K562 (cell line): Measurements from ENCODE around the gene CHD5. TPM values are rescaled to one million over a fixed set of nuclear protein-coding genes. Genes with fewer than 3 reads are reported as not detected.

ENCODE experiments used
- AFF1 ChIP-seq, 2 experiments: fragments of 450-650 bp; IDR thresholded peaks; 2 replicates each; pipeline ENCODE4 v1.6.1; 2018; ENCODE audit warnings: mild to moderate bottlenecking in 2 of 2, low read depth in 1 of 2; ENCODE audit not compliant: partially characterized antibody in 2 of 2
- DIDO1 ChIP-seq: fragments of 450-650 bp; IDR thresholded peaks from 2 replicates; pipeline ENCODE4 v1.6.1; 2016; ENCODE audit warnings: low read depth, missing biosample characterization, missing genetic modification characterization
- MEIS2 ChIP-seq: fragments of 450-650 bp; IDR thresholded peaks from 2 replicates; pipeline ENCODE4 v1.6.1; 2014; ENCODE audit warnings: mild to moderate bottlenecking; ENCODE audit not compliant: partially characterized antibody
- NFXL1 ChIP-seq: fragments of 450-650 bp; formaldehyde crosslinking; IDR thresholded peaks from 2 replicates; pipeline ENCODE4 v1.4.0; 2021; ENCODE audit warnings: mild to moderate bottlenecking
- NKRF ChIP-seq: fragments of 450-650 bp; IDR thresholded peaks from 2 replicates; pipeline ENCODE4 v1.6.1; 2016; ENCODE audit warnings: borderline replicate concordance
- NR2C1 ChIP-seq, 2 experiments: fragments of 450-650 bp; IDR thresholded peaks; 2 replicates each; pipeline ENCODE4 v1.6.1; 2017; ENCODE audit warnings: mild to moderate bottlenecking in 2 of 2, antibody characterized with exemption in 1 of 2, inconsistent platforms in 1 of 2, missing compliant biosample characterization in 1 of 2, missing genetic modification characterization in 1 of 2
- SRF ChIP-seq, 2 experiments: fragments of 250-450, 450-650 bp in 1 of 2; sonication (Bioruptor Pico) in 1 of 2; sonication (generic) in 1 of 2; formaldehyde crosslinking; IDR thresholded peaks; 2 replicates each; pipeline versions ENCODE4 v1.5.0 to v1.5.1; 2020 to 2022; ENCODE audit warnings: mild to moderate bottlenecking in 1 of 2, missing genetic modification reagents in 1 of 2
- SRSF9 ChIP-seq: fragments of 200-400 bp; formaldehyde crosslinking; IDR thresholded peaks from 2 replicates; pipeline ENCODE4 v1.6.1; 2017; ENCODE audit warnings: low read depth, low read length, borderline replicate concordance
- ZNF232 ChIP-seq: sonication (generic); formaldehyde crosslinking; IDR thresholded peaks from 2 replicates; pipeline ENCODE4 v1.8.0; 2022; ENCODE audit warnings: mild to moderate bottlenecking, missing genetic modification reagents
- ZNF318 ChIP-seq, 2 experiments: fragments of 450-650 bp; IDR thresholded peaks; 2 replicates each; pipeline ENCODE4 v1.6.1; 2016; ENCODE audit warnings: mild to moderate bottlenecking in 2 of 2, borderline replicate concordance in 1 of 2, low read depth in 1 of 2, moderate library complexity in 1 of 2
- ZNF79 ChIP-seq: fragments of 250-450 bp; sonication (Bioruptor Pico); IDR thresholded peaks from 2 replicates; pipeline ENCODE4 v1.4.0; 2020; ENCODE audit warnings: low read depth, mild to moderate bottlenecking, moderate library complexity
- polyA plus RNA-seq, 8 experiments: library from polyadenylated mRNA; depleted of rRNA in 4 of 8; stranded (reverse) in 5 of 8; unstranded in 3 of 8; fragments of >200 nt; fragmentation: Nextera tagmentation in 2 of 8; fragmentation: Illumina TruSeq in 1 of 8; extraction: Ambion mirVana in 2 of 8; extraction: Trizol in 1 of 8; gene quantifications; 2 replicates each; pipeline versions ENCODE4 v1.2.1 to v1.2.3, GENCODE V29; 2011 to 2014; ENCODE audit warnings: inconsistent platforms in 1 of 8, missing spikeins in 1 of 8
- total RNA-seq, 7 experiments: library from RNA; depleted of rRNA in 6 of 7; stranded (reverse); fragments of >200 nt in 6 of 7; fragmentation: Illumina TruSeq in 2 of 7; extraction: Trizol in 2 of 7; gene quantifications; 2 replicates each; pipeline versions ENCODE4 v1.2.1 to v1.2.3, GENCODE V29; 2011 to 2021; ENCODE audit warnings: low replicate concordance in 1 of 7

Gene CHD5
- total and polyA plus RNA-seq, 9 of the 15 experiments (the other 6 are each of a cell fraction or from before 2014, with no cell fraction given) = 0.03 to 0.52 (median 0.11) TPM; not detected in 2

- TF ChIP-seq MEIS2 (peak; percentile 78), NR2C1 (IDR thresholded peaks at IDR 0.05) (no peak), NR2C1 (tag; IDR thresholded peaks at IDR 0.05) (peak; percentile 43; the same call in 1 of the 2 replicates), ZNF79 (CRISPR knock-in tag) (0 out of 2 replicates have a peak, but pooled peaks have one; percentile 7), SRSF9 (no peak), ZNF318 (IDR thresholded peaks at IDR 0.05; ENCODE audit: borderline replicate concordance in 1 of 2, low read depth in 1 of 2) (no peak), NFXL1 (CRISPR knock-in tag) (0 out of 2 replicates have a peak, but pooled peaks have one; percentile 69), ZNF232 (CRISPR knock-in tag) (0 out of 2 replicates have a peak, but pooled peaks have one; percentile 31), DIDO1 (no peak), AFF1 (IDR thresholded peaks at IDR 0.05; ENCODE audit: low read depth in 1 of 2, partially characterized antibody in 2 of 2) (peak in 1 of 2 experiments; percentile 95), NKRF (no peak), SRF (CRISPR knock-in tag; IDR thresholded peaks at IDR 0.05) (peak in 1 of 2 experiments; percentile 69; a peak in 1 of 4 replicates)
Measured at GRCh38 chr1:6052543-6053205, 127.4 kb downstream of the CHD5 start (continued).
